COLO668 (cell line): ENCODE measurements around the gene RAB14.

ENCODE experiments used
- DNase-seq: peaks from one replicate; lab custom pipeline; 2025; ENCODE audit not compliant: unreplicated experiment; lab: John Stamatoyannopoulos, UW

The RAB14 gene

DNA sequence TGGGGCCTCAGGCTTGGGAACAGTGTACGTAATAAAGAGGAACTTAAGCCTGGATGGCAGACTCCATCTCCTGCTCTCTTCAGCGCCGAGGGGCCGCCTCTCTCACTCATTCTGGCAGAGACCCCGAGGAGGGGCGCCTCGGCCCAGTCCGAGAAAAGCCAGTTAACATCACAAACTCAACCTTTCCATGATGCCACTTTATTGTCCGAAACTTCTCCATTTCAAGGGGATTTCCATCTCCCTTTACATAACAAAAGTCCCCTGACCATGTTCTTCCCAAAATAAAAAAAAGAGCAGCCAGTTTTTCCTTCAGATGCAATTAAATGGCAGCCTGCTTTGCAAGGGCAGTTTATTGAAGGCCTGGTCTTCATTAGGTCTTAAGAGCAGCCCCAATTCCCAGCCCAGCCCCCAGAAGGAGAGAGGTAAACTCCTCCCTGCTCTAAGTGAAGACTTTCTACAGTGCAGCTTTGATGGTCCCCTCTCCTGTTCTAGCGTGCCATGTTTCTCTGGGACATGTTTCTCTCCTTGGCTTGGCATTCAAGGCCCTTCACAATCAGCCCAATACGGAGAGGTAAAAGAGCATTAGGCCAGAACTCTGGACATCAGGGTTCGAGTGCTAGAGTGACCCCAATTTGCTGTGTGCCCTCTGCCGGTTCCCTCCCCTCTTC lies 19.5 kb upstream of the RAB14 start:
- DNase-seq, result no peak

GRCh38 chr9:121219530-121219929 lies 17.9 kb upstream of the RAB14 start:
- no peak for DNase-seq

DNA sequence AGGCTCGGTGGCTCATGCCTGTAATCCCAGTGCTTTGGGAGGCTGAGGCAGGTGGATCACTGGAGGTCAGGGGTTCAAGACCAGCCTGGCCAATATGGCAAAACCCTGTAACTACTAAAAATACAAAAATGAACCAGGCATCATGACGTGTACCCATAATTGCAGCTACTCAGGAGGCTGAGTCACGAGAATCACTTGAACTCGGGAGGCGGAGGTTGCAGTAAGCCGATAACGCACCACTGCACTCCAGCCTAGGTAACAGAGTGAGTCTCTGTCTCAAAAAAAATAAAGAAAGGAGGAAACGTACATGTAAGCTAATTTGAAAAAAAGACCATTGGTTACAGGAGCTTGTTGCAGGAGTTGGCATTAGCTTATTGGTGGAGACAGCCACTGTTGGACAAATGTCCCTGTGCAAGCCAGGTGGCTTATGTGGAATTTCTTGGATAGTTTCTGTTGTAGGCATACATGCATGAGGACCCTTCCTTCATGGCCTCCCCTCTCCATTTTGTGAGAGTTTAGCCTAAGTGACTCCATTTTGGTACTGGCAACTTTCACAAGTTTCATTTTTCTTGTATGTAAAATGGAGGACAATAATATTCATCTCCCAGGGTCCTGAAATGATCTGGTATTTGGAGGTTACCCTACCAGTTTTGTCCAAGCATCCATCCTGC lies 16.8 kb upstream of the RAB14 start:
- no peak for DNase-seq

GRCh38 chr9:121217609-121218292 lies 16.1 kb upstream of the RAB14 start:
- DNase-seq, result no peak

DNA sequence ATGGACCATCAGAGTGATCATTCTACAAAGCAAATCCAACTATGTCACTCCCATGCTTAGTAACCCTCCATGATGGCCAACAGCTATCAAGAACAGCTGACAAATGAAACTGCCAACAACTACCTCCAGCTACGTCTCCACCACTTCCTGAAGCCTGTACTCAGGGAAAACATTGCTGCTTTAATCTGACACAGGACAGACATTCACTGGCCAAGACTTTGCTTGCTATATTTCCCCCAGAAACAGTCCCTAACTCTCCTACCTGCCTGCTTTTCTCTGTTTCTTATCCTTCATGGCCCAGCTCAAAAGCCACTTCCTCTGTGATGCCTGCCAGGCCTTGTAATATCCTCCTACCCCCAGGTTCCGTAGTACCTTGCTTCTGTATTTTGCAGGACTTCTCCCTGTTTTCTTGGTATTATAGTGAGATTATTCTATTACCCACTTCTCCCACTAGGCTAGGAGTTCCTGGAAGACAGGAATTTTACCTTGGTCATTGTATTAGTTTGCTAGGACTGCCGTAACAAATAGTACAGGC lies 14.7 kb upstream of the RAB14 start:
- no peak for DNase-seq

DNA sequence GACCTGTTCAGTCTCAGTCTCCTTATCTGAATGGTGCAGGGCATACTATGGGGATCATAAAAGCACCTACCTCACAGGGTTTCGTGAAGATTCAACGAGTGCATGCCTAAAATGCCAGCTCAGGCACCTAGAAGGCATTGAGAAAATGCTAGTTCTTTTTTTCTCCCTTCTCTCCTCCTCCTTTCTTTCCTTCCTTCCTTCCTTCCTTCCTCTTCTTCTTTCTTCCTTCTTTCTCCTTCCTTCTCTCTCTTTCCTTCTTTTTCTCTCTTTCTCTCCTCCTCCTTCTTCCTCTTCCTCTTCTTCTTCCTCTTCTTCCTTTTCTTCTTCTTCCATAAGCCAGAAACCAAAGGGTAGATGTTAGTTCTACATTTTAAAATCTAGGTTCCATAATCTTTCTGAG lies 12.3 kb upstream of the RAB14 start:
- no peak for DNase-seq

GRCh38 chr9:121213136-121213806 lies 11.6 kb upstream of the RAB14 start:
- DNase-seq, result peak; percentile 88

- DNase-seq, result no peak
Measured at GRCh38 chr9:121210536-121210935, 8.9 kb upstream of the RAB14 start.

DNA sequence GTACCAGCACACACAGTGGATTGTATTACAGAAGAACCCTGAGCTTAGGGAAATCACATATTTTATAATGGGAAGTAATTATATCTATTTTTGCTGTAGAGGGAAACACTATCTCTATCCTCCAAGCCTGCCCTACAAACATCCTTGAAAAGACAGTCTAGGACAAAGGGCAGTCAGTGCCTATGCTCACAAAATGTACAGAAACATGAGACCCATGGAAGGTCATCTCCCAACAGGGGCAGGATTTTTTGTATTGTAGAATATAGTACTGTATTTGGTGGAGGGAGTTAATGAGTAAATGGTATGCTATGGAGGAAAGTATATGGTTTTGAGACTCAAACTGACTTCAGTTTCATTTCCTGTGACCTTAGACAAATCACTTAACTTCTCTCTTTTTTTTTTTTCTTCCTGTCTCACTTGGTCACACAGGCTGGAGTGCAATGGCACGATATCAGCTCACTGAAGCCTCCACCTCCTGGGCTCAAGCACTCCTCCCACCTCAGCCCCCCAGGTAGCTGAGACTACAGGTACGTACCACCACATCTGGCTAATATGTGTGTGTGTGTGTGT lies 5.8 kb upstream of the RAB14 start:
- DNase-seq, result no peak

GRCh38 chr9:121206516-121207370 lies 5.1 kb upstream of the RAB14 start:
- DNase-seq, result no peak

DNA sequence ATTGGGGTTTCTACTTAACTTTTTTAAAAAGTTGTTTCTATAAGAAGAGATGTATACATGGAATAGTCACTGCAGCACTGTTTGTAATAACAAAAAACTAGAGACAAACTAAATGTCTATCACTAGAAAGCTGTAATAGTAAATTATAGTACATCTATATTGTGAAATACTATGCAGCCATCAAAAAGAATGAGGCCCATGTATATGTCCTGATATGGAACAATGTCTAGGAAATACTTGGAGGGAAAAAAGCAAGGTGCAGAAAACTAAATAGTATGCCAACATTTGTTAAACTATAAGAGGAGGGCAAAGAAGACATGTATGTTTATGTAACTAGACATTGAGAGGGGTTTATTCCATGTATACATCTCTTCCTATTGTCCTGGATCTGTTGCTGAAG lies 2.9 kb upstream of the RAB14 start:
- DNase-seq, result no peak

DNA sequence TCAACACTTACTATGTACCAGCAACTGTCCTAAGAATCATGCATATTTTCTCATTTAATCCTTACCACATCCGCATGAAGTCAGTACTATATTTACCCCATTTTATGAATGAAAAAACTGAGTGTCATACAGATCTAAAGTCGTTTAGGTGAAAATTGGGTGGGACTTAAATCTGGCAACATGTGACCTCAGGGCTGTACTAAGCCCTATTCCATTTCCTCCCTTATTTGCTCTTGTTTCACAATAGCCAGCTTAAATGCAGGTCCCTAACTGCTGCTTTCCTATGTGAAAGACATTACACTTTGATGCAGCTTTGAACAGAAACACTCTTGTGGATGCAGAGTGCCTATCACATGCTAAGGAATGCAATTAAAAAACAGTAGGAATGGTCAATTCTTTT lies 2.5 kb upstream of the RAB14 start:
- no peak for DNase-seq

DNA sequence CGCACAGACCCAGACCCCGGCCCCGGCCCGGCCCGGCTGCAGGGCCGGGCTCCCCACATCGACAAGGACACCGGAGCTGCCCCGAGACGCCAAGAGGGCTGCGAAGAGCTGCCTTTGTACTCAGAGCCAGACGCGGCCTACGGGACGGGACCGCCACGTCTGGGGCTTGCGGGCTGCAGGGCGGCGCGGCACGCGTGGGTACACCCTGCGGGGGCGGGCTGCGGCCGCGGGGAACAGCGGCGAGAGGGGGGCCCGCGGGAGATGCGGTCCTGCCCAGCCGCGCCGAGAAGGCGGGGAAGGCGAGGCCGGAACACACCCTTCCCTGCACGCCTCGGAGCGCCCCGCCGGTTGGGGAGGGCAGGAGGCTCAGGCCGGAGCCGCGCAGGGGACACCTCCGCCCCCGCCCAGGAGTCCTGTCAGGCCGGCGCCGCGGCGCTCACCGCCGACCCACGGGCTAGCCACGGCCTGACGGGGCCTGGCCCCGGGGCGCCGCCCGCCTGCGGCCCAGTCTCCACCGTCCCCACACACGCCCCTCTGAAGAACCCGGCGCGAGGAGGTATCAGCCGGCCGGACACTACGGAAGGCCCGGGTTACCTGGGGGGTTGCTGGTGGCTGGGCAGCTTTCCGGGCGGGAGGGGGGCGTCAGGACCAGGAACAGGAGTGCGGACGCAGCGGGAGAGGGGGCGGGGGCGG lies 478 bp downstream of the RAB14 start:
- DNase-seq, result peak; percentile 55

DNA sequence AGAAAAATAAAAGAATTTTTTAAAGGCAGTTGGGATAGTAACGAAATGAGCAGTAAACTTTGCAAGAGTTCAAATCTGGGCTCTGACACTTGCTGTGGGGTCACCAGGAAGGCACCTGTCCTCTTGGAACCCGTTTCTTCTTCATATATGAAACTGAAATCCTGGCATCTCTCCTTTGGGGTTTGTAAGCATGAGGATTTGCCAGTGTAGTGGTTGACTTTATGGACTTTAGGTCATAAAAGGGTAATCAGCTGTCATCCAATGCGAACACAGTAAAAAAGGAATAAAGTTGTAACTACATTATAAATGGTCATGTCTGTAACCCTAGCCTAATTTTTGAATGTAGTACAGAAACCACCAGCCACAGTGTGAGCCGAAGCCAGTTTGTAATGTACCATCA lies 1.3 kb downstream of the RAB14 start:
- no peak for DNase-seq

GRCh38 chr9:121199921-121200320 lies 1.7 kb downstream of the RAB14 start:
- no peak for DNase-seq

- DNase-seq, result no peak
Measured at GRCh38 chr9:121198512-121199042, 3.1 kb downstream of the RAB14 start.

DNA sequence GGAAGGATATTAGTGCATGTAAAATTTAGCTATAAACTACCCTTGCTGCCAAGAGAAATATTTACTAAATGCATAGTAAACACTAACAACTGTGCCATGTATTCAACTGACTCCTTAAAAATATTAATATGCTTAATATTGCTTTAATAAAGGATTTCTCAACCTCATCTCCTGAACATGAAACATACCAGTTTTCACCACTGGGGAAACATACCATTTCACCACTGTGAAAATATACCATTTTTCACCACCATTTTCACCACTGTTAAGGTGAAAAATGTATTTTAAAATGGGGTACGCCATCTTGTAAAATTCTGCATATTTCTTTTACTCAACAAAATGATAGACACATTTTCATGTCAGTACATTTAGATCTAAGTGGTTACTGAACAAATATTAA lies 4.5 kb downstream of the RAB14 start:
- DNase-seq, result no peak

- no peak for DNase-seq
Measured at GRCh38 chr9:121196389-121196788, 5.3 kb downstream of the RAB14 start.

GRCh38 chr9:121194730-121195129 lies 6.9 kb downstream of the RAB14 start:
- DNase-seq, result no peak
